GM23338 (cell line): Measurements from ENCODE around the gene MAPK11. TPM values are rescaled to one million over a fixed set of nuclear protein-coding genes. Genes with fewer than 3 reads are reported as not detected.
A peak's percentile ranks its signal among the peaks of the same experiment; 100 is the strongest.

ENCODE experiments used
- ATAC-seq: fragments of 200-7000 bp; cut with Tn5 transposase; 3 replicates; pipeline ENCODE4 v1.9.1; 2020
- DNase-seq: peaks from one replicate; pipeline ENCODE4 v3.0.0-alpha.2; 2015; ENCODE audit warnings: low spot score
- H2AFZ ChIP-seq: fragments of 200-600 bp; sonication (generic); 2 replicates; pipeline ENCODE4 v1.8.0; 2016; ENCODE audit warnings: antibody characterized with exemption, mild to moderate bottlenecking, moderate library complexity
- H3F3A ChIP-seq: fragments of 200-600 bp; sonication (generic); replicated peaks from 2 replicates; pipeline ENCODE4 v1.8.0; 2017; ENCODE audit warnings: antibody characterized with exemption, mixed run types, low read depth
- H3K27ac ChIP-seq: fragments of 200-600 bp; sonication (generic); 2 replicates; pipeline ENCODE4 v1.6.1; 2016; ENCODE audit warnings: low read depth
- H3K27me3 ChIP-seq: fragments of 200-600 bp; sonication (generic); 2 replicates; pipeline ENCODE4 v1.8.0; 2016; ENCODE audit warnings: mild to moderate bottlenecking, mixed run types, moderate library complexity; ENCODE audit not compliant: insufficient read depth
- H3K36me3 ChIP-seq: fragments of 200-600 bp; sonication (generic); 2 replicates; pipeline ENCODE4 v1.8.0; 2016; ENCODE audit warnings: mild to moderate bottlenecking; ENCODE audit not compliant: insufficient read depth
- H3K4me1 ChIP-seq: fragments of 200-600 bp; sonication (generic); 2 replicates; pipeline ENCODE4 v1.8.0; 2016; ENCODE audit warnings: mild to moderate bottlenecking, moderate library complexity; ENCODE audit not compliant: insufficient read depth
- H3K4me2 ChIP-seq: fragments of 200-600 bp; sonication (generic); 2 replicates; pipeline ENCODE4 v1.7.1; 2017; ENCODE audit warnings: mixed run types
- H3K4me3 ChIP-seq: fragments of 200-600 bp; sonication (generic); 2 replicates; pipeline ENCODE4 v1.6.1; 2016; ENCODE audit warnings: mixed run types
- H3K79me2 ChIP-seq: fragments of 200-600 bp; sonication (generic); replicated peaks from 2 replicates; pipeline ENCODE4 v1.8.0; 2017; ENCODE audit warnings: mild to moderate bottlenecking; ENCODE audit not compliant: insufficient read depth
- H3K9me2 ChIP-seq: fragments of 200-600 bp; sonication (generic); 2 replicates; pipeline ENCODE4 v1.8.0; 2017; ENCODE audit not compliant: insufficient read depth
- H4K20me1 ChIP-seq: fragments of 200-600 bp; sonication (generic); replicated peaks from 2 replicates; pipeline ENCODE4 v1.8.0; 2017; ENCODE audit warnings: mild to moderate bottlenecking; ENCODE audit not compliant: insufficient read depth
- H3K27ac Mint-ChIP-seq: 2 replicates; pipeline ENCODE4 v1.8.0; 2020; ENCODE audit warnings: inconsistent platforms, mild to moderate bottlenecking, moderate library complexity, mixed read lengths
- H3K27me3 Mint-ChIP-seq: 3 replicates; pipeline ENCODE4 v1.8.0; 2022; ENCODE audit warnings: low read depth, mild to moderate bottlenecking, moderate library complexity, mixed read lengths, inconsistent platforms; ENCODE audit not compliant: insufficient read depth, poor library complexity
- H3K36me3 Mint-ChIP-seq: 3 replicates; pipeline ENCODE4 v1.8.0; 2021; ENCODE audit warnings: low read depth, mild to moderate bottlenecking, inconsistent platforms, moderate library complexity, mixed read lengths
- H3K4me1 Mint-ChIP-seq: 3 replicates; pipeline ENCODE4 v1.8.0; 2020; ENCODE audit warnings: mild to moderate bottlenecking, inconsistent platforms, mixed read lengths
- H3K4me3 Mint-ChIP-seq: 3 replicates; pipeline ENCODE4 v1.8.0; 2021; ENCODE audit warnings: moderate library complexity, mild to moderate bottlenecking, inconsistent platforms, mixed read lengths
- H3K9me3 Mint-ChIP-seq: 3 replicates; pipeline ENCODE4 v1.8.0; 2020; ENCODE audit warnings: moderate library complexity, mild to moderate bottlenecking, inconsistent platforms, mixed read lengths
- CREB1 ChIP-seq: fragments of 250-450 bp; sonication (Bioruptor Pico); IDR thresholded peaks from 2 replicates; pipeline ENCODE4 v1.5.0; 2020; ENCODE audit warnings: low read depth, mild to moderate bottlenecking, moderate library complexity
- CTCF ChIP-seq, 2 experiments: fragments of 200-600 bp in 1 of 2; sonication (generic) in 1 of 2; conservative IDR thresholded peaks; 2 replicates each; pipeline versions ENCODE4 v1.5.1 to v1.6.1; 2016 to 2017; ENCODE audit warnings: antibody characterized with exemption in 2 of 2, low read depth in 2 of 2, mild to moderate bottlenecking in 2 of 2, moderate library complexity in 1 of 2
- ETS1 ChIP-seq: IDR thresholded peaks from 2 replicates; pipeline ENCODE4 v1.6.1; 2016; ENCODE audit warnings: antibody characterized with exemption
- EZH2 ChIP-seq: fragments of 200-600 bp; sonication (generic); IDR thresholded peaks from one replicate; pipeline ENCODE4 v1.8.0; 2017; ENCODE audit warnings: antibody characterized with exemption, mild to moderate bottlenecking, low read depth; ENCODE audit not compliant: unreplicated experiment
- EZH2phosphoT487 ChIP-seq: fragments of 200-600 bp; sonication (generic); IDR thresholded peaks from one replicate; pipeline ENCODE4 v1.8.1; 2018; ENCODE audit warnings: antibody characterized with exemption; ENCODE audit not compliant: unreplicated experiment
- JUNB ChIP-seq: IDR thresholded peaks from one replicate; pipeline ENCODE4 v1.6.1; 2016; ENCODE audit warnings: antibody characterized with exemption; ENCODE audit not compliant: unreplicated experiment
- NANOG ChIP-seq: IDR thresholded peaks from 2 replicates; pipeline ENCODE4 v1.6.1; 2016; ENCODE audit warnings: antibody characterized with exemption, borderline replicate concordance
- POLR2AphosphoS5 ChIP-seq: IDR thresholded peaks from 2 replicates; pipeline ENCODE4 v1.6.1; 2016; ENCODE audit warnings: antibody characterized with exemption, low read depth
- REST ChIP-seq: IDR thresholded peaks from one replicate; pipeline ENCODE4 v1.6.1; 2018; ENCODE audit warnings: antibody characterized with exemption; ENCODE audit not compliant: unreplicated experiment
- STAT1 ChIP-seq: IDR thresholded peaks from one replicate; pipeline ENCODE4 v1.6.1; 2016; ENCODE audit warnings: antibody characterized with exemption; ENCODE audit not compliant: unreplicated experiment
- ZNF114 ChIP-seq: fragments of 250-450 bp; sonication (Bioruptor Pico); IDR thresholded peaks from 2 replicates; pipeline ENCODE4 v1.5.0; 2020; ENCODE audit warnings: mild to moderate bottlenecking, moderate library complexity
- ZNF331 ChIP-seq: fragments of 250-450 bp; sonication (Bioruptor Pico); IDR thresholded peaks from 2 replicates; pipeline ENCODE4 v1.5.0; 2020; ENCODE audit warnings: low read depth, mild to moderate bottlenecking, moderate library complexity
- ZNF462 ChIP-seq: fragments of 250-450 bp; sonication (Bioruptor Pico); IDR thresholded peaks from 2 replicates; pipeline ENCODE4 v1.5.0; 2020; ENCODE audit warnings: mild to moderate bottlenecking, moderate library complexity
- polyA plus RNA-seq: library from polyadenylated mRNA; unstranded; fragments of >200 nt; fragmentation: Nextera tagmentation; extraction: Ambion mirVana; gene quantifications from 2 replicates; pipeline ENCODE4 v1.2.1, GENCODE V29; 2016
- total RNA-seq: library from RNA; depleted of rRNA; stranded (reverse); fragments of >200 nt; shearing (Covaris generic); gene quantifications from 2 replicates; pipeline ENCODE4 v1.2.3, GENCODE V29; 2014

The MAPK11 gene
- total and polyA plus RNA-seq, 2 experiments from 2014 or later, result 0.34 to 1.9 TPM

- no peak overlapping the region for H3K4me2 ChIP-seq
- no peak for TF ChIP-seq CTCF (conservative IDR thresholded peaks at IDR 0.05; ENCODE audit: low read depth in 2 of 2)
- no peak for TF ChIP-seq EZH2phosphoT487
- TF ChIP-seq ZNF462 (CRISPR knock-in tag), result no peak
- TF ChIP-seq STAT1, result no peak
- peak; percentile 88 for TF ChIP-seq CREB1 (CRISPR knock-in tag)
- TF ChIP-seq POLR2AphosphoS5, result 0 out of 2 replicates have a peak, but pooled peaks have one; percentile 40
- no peak for TF ChIP-seq ZNF114 (CRISPR knock-in tag)
- no peak for TF ChIP-seq ZNF331
- no peak for TF ChIP-seq NANOG
- no peak for TF ChIP-seq JUNB
- TF ChIP-seq EZH2, result no peak
- no peak for TF ChIP-seq ETS1
- no peak for TF ChIP-seq REST
- Mint-ChIP-seq H3K27ac (peak overlapping the region; percentile 52; the same call in 1 of the 2 replicates), H3K9me3 (no peaks in the 10 kb centered on the region), H3K4me3 (peak overlapping the region; percentile 36; the same call in 2 of the 3 replicates), H3K27me3 (peaks cover 12% of the 10 kb centered on the region), H3K36me3 (peaks cover 11% of the 10 kb centered on the region; the same call in 2 of the 3 replicates), H3K4me1 (peaks cover 20% of the 10 kb centered on the region)
- H3K27me3 ChIP-seq, result no peaks in the 10 kb centered on the region
- DNase-seq (peak; percentile 87), ATAC-seq (peak; percentile 2)
- H3K79me2 ChIP-seq, result peaks cover 19% of the 10 kb centered on the region
- H3K36me3 ChIP-seq, result no peaks in the 10 kb centered on the region
- no peaks in the 10 kb centered on the region for H3K9me2 ChIP-seq
- H4K20me1 ChIP-seq, result peaks cover 3% of the 10 kb centered on the region; the same call in 1 of the 2 replicates
- H3K27ac ChIP-seq, result no peak overlapping the region
- H3K4me1 ChIP-seq, result peaks cover 12% of the 10 kb centered on the region
- H3F3A ChIP-seq, result peaks cover 6% of the 10 kb centered on the region
- H2AFZ ChIP-seq, result no peak overlapping the region
- no peak overlapping the region for H3K4me3 ChIP-seq
Observed at GRCh38 chr22:50247748-50248147, 22.4 kb downstream of the MAPK11 start.
